H9 (cell line): ENCODE results near the gene ZNF804A. TPM values are rescaled to one million over a fixed set of nuclear protein-coding genes. Genes with fewer than 3 reads are reported as not detected.

Experiments
- DNase-seq: peaks from one replicate; pipeline ENCODE4 v3.0.0-alpha.2; 2017
- H2AFZ ChIP-seq: one replicate; pipeline ENCODE4 v1.6.1; 2013; ENCODE audit warnings: mild to moderate bottlenecking, low read length, control low read depth, moderate library complexity
- H2AK5ac ChIP-seq: 2 replicates; pipeline ENCODE4 v1.6.1; 2013; ENCODE audit warnings: low read length, control low read depth, mixed read lengths; ENCODE audit not compliant: insufficient read length
- H2BK120ac ChIP-seq: one replicate; pipeline ENCODE4 v1.6.1; 2013; ENCODE audit warnings: low read depth, mild to moderate bottlenecking, low read length, control low read depth, inconsistent platforms; ENCODE audit not compliant: poor library complexity, severe bottlenecking
- H2BK12ac ChIP-seq: 2 replicates; pipeline ENCODE4 v1.6.1; 2013; ENCODE audit warnings: low read length, control low read depth, mixed read lengths, low read depth; ENCODE audit not compliant: insufficient read length
- H2BK15ac ChIP-seq: 2 replicates; pipeline ENCODE4 v1.6.1; 2013; ENCODE audit warnings: low read depth, low read length, control low read depth
- H2BK20ac ChIP-seq: one replicate; pipeline ENCODE4 v1.6.1; 2013; ENCODE audit warnings: low read depth, mild to moderate bottlenecking, low read length, control low read depth, inconsistent platforms; ENCODE audit not compliant: poor library complexity, severe bottlenecking
- H2BK5ac ChIP-seq: 2 replicates; pipeline ENCODE4 v1.6.1; 2013; ENCODE audit warnings: low read length, control low read depth, mixed read lengths; ENCODE audit not compliant: insufficient read length
- H3K14ac ChIP-seq: 2 replicates; pipeline ENCODE4 v1.6.1; 2013; ENCODE audit warnings: low read length, control low read depth; ENCODE audit not compliant: insufficient read depth
- H3K18ac ChIP-seq: 2 replicates; pipeline ENCODE4 v1.6.1; 2013; ENCODE audit warnings: low read depth, mild to moderate bottlenecking, mixed read lengths, low read length, control low read depth; ENCODE audit not compliant: insufficient read length
- H3K23ac ChIP-seq: 2 replicates; pipeline ENCODE4 v1.6.1; 2013; ENCODE audit warnings: low read length, control low read depth, mixed read lengths, low read depth; ENCODE audit not compliant: insufficient read length
- H3K23me2 ChIP-seq: 2 replicates; pipeline ENCODE4 v1.6.1; 2013; ENCODE audit warnings: low read depth, mild to moderate bottlenecking, mixed read lengths, low read length, control low read depth; ENCODE audit not compliant: insufficient read length, poor library complexity, severe bottlenecking
- H3K27ac ChIP-seq: 2 replicates; pipeline ENCODE4 v1.5.1; 2013; ENCODE audit warnings: low read length, control low read depth, mixed read lengths, low read depth; ENCODE audit not compliant: insufficient read length
- H3K27me3 ChIP-seq: 2 replicates; pipeline ENCODE4 v1.6.1; 2013; ENCODE audit warnings: low read length, control low read depth, inconsistent platforms; ENCODE audit not compliant: insufficient read depth
- H3K4ac ChIP-seq: 2 replicates; pipeline ENCODE4 v1.6.1; 2013; ENCODE audit warnings: low read depth, mild to moderate bottlenecking, control low read depth, inconsistent platforms, low read length, moderate library complexity
- H3K4me1 ChIP-seq: 2 replicates; pipeline ENCODE4 v1.6.1; 2013; ENCODE audit warnings: low read length, control low read depth, inconsistent platforms; ENCODE audit not compliant: insufficient read depth
- H3K4me2 ChIP-seq: 2 replicates; pipeline ENCODE4 v1.6.1; 2013; ENCODE audit warnings: low read length, control low read depth, mixed read lengths; ENCODE audit not compliant: insufficient read length, insufficient read depth
- H3K56ac ChIP-seq: 2 replicates; pipeline ENCODE4 v1.6.1; 2013; ENCODE audit warnings: low read depth, mild to moderate bottlenecking, mixed read lengths, low read length, control low read depth; ENCODE audit not compliant: insufficient read length
- H3K79me1 ChIP-seq: 2 replicates; pipeline ENCODE4 v1.6.1; 2013; ENCODE audit warnings: low read depth, mild to moderate bottlenecking, moderate library complexity, low read length, control low read depth, inconsistent platforms; ENCODE audit not compliant: insufficient read depth, poor library complexity, severe bottlenecking
- H3K79me2 ChIP-seq: 2 replicates; pipeline ENCODE4 v1.6.1; 2013; ENCODE audit warnings: low read length, control low read depth, inconsistent platforms; ENCODE audit not compliant: insufficient read depth
- H3K9ac ChIP-seq: 2 replicates; pipeline ENCODE4 v1.6.1; 2013; ENCODE audit warnings: low read length, control low read depth, mixed read lengths; ENCODE audit not compliant: insufficient read length; ENCODE audit errors: extremely low read depth
- H3K9me3 ChIP-seq: one replicate; pipeline ENCODE4 v1.6.1; 2013; ENCODE audit warnings: low read depth, low read length, inconsistent platforms; ENCODE audit not compliant: control insufficient read depth
- H3T11ph ChIP-seq: one replicate; pipeline ENCODE4 v1.6.1; 2013; ENCODE audit warnings: mild to moderate bottlenecking, low read length, control low read depth, inconsistent platforms
- H4K20me1 ChIP-seq: one replicate; pipeline ENCODE4 v1.6.1; 2013; ENCODE audit not compliant: control insufficient read depth, insufficient read length, insufficient read depth
- H4K5ac ChIP-seq: 2 replicates; pipeline ENCODE4 v1.6.1; 2013; ENCODE audit warnings: low read depth, mild to moderate bottlenecking, mixed read lengths, low read length, control low read depth; ENCODE audit not compliant: insufficient read length
- H4K8ac ChIP-seq: replicated peaks from 2 replicates; pipeline ENCODE4 v1.6.1; 2013; ENCODE audit warnings: low read length, control low read depth, mixed read lengths, low read depth; ENCODE audit not compliant: insufficient read length
- H4K91ac ChIP-seq: 2 replicates; pipeline ENCODE4 v1.6.1; 2013; ENCODE audit warnings: low read depth, mild to moderate bottlenecking, moderate library complexity, mixed read lengths, low read length, control low read depth; ENCODE audit not compliant: insufficient read length
- H3K27ac Mint-ChIP-seq, 3 experiments: 2 replicates in 2 of 3; 3 replicates in 1 of 3; pipeline ENCODE4 v1.8.0; 2020 to 2021; ENCODE audit warnings: mixed read lengths in 3 of 3, mild to moderate bottlenecking in 1 of 3, moderate library complexity in 1 of 3
- H3K27me3 Mint-ChIP-seq: 2 replicates; pipeline ENCODE4 v1.8.0; 2021; ENCODE audit warnings: low read depth, mild to moderate bottlenecking, moderate library complexity, mixed read lengths
- H3K36me3 Mint-ChIP-seq, 3 experiments: 2 replicates in 2 of 3; 3 replicates in 1 of 3; pipeline ENCODE4 v1.8.0; 2020 to 2021; ENCODE audit warnings: low read depth in 3 of 3, mixed read lengths in 3 of 3; ENCODE audit not compliant: insufficient read depth in 1 of 3
- H3K4me1 Mint-ChIP-seq, 2 experiments: 2 replicates each; pipeline ENCODE4 v1.8.0; 2020; ENCODE audit warnings: mixed read lengths in 2 of 2
- H3K4me3 Mint-ChIP-seq, 2 experiments: 2 replicates in 1 of 2; 3 replicates in 1 of 2; pipeline ENCODE4 v1.8.0; 2020 to 2021; ENCODE audit warnings: mild to moderate bottlenecking in 2 of 2, mixed read lengths in 2 of 2, moderate library complexity in 1 of 2
- H3K9me3 Mint-ChIP-seq, 2 experiments: 2 replicates in 1 of 2; 3 replicates in 1 of 2; pipeline ENCODE4 v1.8.0; 2020; ENCODE audit warnings: mild to moderate bottlenecking in 2 of 2, mixed read lengths in 2 of 2, moderate library complexity in 1 of 2
- CTCF ChIP-seq: fragments of 200-600 bp; sonication (generic); conservative IDR thresholded peaks from 3 replicates; pipeline ENCODE4 v1.8.0; 2021; ENCODE audit warnings: antibody characterized with exemption, mild to moderate bottlenecking
- WGBS: extraction: QIAGEN DNeasy Blood & Tissue Kit; methylation state at CpG from one replicate; pipeline ENCODE4 v1.1.7; 2013; ENCODE audit warnings: missing lambda C conversion rate, low lambda C conversion rate, mixed read lengths; ENCODE audit not compliant: insufficient read length; ENCODE audit errors: extremely low coverage; 5-methylcytosine and 5-hydroxymethylcytosine counted together
- total RNA-seq: library from RNA; stranded (reverse); gene quantifications from 2 replicates; pipeline ENCODE4 v1.2.1, GENCODE V29; 2021

ZNF804A gene
- total RNA-seq, 1 experiment from 2014 or later, result not detected

GRCh38 chr2:184938221-184938985 is 340.1 kb downstream of the ZNF804A start:
- Histone ChIP-seq H3K56ac (no peak overlapping the region), H2AK5ac (no peak overlapping the region), H3K23me2 (no peaks in the 10 kb centered on the region), H3T11ph (no peak overlapping the region), H3K79me1 (no peaks in the 10 kb centered on the region), H3K27me3 (no peaks in the 10 kb centered on the region), H2BK15ac (no peak overlapping the region), H4K20me1 (no peaks in the 10 kb centered on the region), H4K8ac (no peak overlapping the region), H3K9ac (no peak overlapping the region), H4K5ac (no peak overlapping the region), H4K91ac (no peak overlapping the region), H3K14ac (no peak overlapping the region), H2BK12ac (no peak overlapping the region), H3K18ac (no peak overlapping the region), H2AFZ (no peak overlapping the region), H3K9me3 (no peaks in the 10 kb centered on the region), H3K4me1 (no peaks in the 10 kb centered on the region), H3K4ac (no peak overlapping the region), H2BK20ac (no peak overlapping the region), H2BK120ac (no peak overlapping the region), H3K23ac (no peak overlapping the region), H3K79me2 (no peaks in the 10 kb centered on the region), H3K27ac (no peak overlapping the region), H3K4me2 (no peak overlapping the region), H2BK5ac (no peak overlapping the region)
- WGBS, result no CpG with 5 or more reads among the region's 5 CpGs
- Mint-ChIP-seq H3K27me3 (no peaks in the 10 kb centered on the region), H3K4me1 (peaks cover 19 to 21% of the 10 kb centered on the region in 2 experiments), H3K27ac (peak overlapping the region in 2 of 3 experiments; percentile 1 to 85; a peak in 3 of 7 replicates), H3K9me3 (no peaks in the 10 kb centered on the region), H3K4me3 (no peak overlapping the region), H3K36me3 (no peaks in the 10 kb centered on the region)
- DNase-seq, result no peak
- TF ChIP-seq CTCF, result no peak
